ENCODE results near the gene GPR68. TPM values are rescaled to one million over a fixed set of nuclear protein-coding genes. Genes with fewer than 3 reads are reported as not detected.

The GPR68 gene
- total and polyA plus RNA-seq, 2 experiments from 2014 or later = 0.19 to 0.35 TPM

DNA sequence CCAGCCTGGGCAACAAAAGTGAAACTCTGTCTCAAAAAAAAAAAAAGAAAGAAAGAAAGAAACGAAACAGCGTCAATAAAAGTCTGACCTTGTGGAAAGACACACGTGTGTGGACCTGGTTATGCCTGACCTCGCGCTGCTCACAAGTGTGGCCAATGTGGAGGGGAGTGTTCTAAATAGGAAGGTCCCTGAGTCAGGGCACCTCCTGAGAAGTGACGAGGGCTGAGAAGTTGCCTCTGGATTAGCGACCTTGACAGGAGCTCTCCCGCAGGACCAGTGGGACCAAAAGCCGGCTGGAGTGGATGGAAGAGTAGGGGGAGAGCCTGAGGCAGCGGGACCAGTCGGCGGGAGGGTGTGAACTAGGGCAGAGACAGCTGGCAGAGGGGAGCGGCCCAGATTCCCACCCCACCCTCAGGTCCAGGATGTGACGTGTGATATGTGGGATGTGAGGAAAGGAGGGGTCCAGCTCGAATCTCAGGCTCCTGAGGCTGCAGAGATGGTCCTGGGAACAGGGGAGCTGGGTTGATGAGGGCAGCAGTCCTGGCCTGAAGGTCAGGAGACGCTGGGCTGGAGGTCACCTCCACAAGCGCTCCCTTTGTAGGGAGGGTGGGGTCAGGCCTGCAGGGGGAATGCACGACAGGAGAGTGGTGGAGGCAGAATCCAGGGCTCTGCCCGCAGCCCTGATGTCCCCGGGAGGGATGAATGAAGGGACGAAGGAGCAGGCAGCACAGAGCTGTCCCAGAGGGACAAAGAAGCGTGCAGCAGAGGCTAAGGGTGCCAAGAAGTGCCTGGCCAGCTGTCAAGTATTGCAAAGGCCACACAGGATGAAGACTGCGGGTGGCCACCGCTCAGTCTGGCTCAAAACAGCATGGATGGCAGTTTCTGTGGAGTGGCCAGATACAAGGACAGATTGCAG, 24.8 kb upstream of the GPR68 start (continued):
- TF ChIP-seq, protein P1, sequence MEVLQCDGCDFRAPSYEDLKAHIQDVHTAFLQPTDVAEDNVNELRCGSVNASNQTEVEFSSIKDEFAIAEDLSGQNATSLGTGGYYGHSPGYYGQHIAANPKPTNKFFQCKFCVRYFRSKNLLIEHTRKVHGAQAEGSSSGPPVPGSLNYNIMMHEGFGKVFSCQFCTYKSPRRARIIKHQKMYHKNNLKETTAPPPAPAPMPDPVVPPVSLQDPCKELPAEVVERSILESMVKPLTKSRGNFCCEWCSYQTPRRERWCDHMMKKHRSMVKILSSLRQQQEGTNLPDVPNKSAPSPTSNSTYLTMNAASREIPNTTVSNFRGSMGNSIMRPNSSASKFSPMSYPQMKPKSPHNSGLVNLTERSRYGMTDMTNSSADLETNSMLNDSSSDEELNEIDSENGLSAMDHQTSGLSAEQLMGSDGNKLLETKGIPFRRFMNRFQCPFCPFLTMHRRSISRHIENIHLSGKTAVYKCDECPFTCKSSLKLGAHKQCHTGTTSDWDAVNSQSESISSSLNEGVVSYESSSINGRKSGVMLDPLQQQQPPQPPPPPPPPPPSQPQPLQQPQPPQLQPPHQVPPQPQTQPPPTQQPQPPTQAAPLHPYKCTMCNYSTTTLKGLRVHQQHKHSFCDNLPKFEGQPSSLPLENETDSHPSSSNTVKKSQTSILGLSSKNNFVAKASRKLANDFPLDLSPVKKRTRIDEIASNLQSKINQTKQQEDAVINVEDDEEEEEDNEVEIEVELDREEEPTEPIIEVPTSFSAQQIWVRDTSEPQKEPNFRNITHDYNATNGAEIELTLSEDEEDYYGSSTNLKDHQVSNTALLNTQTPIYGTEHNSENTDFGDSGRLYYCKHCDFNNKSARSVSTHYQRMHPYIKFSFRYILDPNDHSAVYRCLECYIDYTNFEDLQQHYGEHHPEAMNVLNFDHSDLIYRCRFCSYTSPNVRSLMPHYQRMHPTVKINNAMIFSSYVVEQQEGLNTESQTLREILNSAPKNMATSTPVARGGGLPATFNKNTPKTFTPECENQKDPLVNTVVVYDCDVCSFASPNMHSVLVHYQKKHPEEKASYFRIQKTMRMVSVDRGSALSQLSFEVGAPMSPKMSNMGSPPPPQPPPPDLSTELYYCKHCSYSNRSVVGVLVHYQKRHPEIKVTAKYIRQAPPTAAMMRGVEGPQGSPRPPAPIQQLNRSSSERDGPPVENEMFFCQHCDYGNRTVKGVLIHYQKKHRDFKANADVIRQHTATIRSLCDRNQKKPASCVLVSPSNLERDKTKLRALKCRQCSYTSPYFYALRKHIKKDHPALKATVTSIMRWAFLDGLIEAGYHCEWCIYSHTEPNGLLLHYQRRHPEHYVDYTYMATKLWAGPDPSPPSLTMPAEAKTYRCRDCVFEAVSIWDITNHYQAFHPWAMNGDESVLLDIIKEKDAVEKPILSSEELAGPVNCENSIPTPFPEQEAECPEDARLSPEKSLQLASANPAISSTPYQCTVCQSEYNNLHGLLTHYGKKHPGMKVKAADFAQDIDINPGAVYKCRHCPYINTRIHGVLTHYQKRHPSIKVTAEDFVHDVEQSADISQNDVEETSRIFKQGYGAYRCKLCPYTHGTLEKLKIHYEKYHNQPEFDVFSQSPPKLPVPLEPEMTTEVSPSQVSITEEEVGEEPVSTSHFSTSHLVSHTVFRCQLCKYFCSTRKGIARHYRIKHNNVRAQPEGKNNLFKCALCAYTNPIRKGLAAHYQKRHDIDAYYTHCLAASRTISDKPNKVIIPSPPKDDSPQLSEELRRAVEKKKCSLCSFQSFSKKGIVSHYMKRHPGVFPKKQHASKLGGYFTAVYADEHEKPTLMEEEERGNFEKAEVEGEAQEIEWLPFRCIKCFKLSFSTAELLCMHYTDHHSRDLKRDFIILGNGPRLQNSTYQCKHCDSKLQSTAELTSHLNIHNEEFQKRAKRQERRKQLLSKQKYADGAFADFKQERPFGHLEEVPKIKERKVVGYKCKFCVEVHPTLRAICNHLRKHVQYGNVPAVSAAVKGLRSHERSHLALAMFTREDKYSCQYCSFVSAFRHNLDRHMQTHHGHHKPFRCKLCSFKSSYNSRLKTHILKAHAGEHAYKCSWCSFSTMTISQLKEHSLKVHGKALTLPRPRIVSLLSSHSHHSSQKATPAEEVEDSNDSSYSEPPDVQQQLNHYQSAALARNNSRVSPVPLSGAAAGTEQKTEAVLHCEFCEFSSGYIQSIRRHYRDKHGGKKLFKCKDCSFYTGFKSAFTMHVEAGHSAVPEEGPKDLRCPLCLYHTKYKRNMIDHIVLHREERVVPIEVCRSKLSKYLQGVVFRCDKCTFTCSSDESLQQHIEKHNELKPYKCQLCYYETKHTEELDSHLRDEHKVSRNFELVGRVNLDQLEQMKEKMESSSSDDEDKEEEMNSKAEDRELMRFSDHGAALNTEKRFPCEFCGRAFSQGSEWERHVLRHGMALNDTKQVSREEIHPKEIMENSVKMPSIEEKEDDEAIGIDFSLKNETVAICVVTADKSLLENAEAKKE (CRISPR knock-in tag; IDR thresholded peaks at IDR 0.05) = no peak
- TF ChIP-seq NANOG (IDR thresholded peaks at IDR 0.05; ENCODE audit: borderline replicate concordance) (no peak), ZNF114 (CRISPR knock-in tag; IDR thresholded peaks at IDR 0.05) (no peak), ZNF331 (CRISPR knock-in tag; IDR thresholded peaks at IDR 0.05; ENCODE audit: low read depth) (no peak), JUNB (IDR thresholded peaks at IDR 0.05; ENCODE audit: unreplicated experiment) (no peak)
- TF ChIP-seq, protein P2, sequence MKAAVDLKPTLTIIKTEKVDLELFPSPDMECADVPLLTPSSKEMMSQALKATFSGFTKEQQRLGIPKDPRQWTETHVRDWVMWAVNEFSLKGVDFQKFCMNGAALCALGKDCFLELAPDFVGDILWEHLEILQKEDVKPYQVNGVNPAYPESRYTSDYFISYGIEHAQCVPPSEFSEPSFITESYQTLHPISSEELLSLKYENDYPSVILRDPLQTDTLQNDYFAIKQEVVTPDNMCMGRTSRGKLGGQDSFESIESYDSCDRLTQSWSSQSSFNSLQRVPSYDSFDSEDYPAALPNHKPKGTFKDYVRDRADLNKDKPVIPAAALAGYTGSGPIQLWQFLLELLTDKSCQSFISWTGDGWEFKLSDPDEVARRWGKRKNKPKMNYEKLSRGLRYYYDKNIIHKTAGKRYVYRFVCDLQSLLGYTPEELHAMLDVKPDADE (IDR thresholded peaks at IDR 0.05) = no peak
- TF ChIP-seq, protein P3, sequence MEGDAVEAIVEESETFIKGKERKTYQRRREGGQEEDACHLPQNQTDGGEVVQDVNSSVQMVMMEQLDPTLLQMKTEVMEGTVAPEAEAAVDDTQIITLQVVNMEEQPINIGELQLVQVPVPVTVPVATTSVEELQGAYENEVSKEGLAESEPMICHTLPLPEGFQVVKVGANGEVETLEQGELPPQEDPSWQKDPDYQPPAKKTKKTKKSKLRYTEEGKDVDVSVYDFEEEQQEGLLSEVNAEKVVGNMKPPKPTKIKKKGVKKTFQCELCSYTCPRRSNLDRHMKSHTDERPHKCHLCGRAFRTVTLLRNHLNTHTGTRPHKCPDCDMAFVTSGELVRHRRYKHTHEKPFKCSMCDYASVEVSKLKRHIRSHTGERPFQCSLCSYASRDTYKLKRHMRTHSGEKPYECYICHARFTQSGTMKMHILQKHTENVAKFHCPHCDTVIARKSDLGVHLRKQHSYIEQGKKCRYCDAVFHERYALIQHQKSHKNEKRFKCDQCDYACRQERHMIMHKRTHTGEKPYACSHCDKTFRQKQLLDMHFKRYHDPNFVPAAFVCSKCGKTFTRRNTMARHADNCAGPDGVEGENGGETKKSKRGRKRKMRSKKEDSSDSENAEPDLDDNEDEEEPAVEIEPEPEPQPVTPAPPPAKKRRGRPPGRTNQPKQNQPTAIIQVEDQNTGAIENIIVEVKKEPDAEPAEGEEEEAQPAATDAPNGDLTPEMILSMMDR (conservative IDR thresholded peaks at IDR 0.05; ENCODE audit: low read depth in 2 of 2) = no peak
- TF ChIP-seq, protein P4, sequence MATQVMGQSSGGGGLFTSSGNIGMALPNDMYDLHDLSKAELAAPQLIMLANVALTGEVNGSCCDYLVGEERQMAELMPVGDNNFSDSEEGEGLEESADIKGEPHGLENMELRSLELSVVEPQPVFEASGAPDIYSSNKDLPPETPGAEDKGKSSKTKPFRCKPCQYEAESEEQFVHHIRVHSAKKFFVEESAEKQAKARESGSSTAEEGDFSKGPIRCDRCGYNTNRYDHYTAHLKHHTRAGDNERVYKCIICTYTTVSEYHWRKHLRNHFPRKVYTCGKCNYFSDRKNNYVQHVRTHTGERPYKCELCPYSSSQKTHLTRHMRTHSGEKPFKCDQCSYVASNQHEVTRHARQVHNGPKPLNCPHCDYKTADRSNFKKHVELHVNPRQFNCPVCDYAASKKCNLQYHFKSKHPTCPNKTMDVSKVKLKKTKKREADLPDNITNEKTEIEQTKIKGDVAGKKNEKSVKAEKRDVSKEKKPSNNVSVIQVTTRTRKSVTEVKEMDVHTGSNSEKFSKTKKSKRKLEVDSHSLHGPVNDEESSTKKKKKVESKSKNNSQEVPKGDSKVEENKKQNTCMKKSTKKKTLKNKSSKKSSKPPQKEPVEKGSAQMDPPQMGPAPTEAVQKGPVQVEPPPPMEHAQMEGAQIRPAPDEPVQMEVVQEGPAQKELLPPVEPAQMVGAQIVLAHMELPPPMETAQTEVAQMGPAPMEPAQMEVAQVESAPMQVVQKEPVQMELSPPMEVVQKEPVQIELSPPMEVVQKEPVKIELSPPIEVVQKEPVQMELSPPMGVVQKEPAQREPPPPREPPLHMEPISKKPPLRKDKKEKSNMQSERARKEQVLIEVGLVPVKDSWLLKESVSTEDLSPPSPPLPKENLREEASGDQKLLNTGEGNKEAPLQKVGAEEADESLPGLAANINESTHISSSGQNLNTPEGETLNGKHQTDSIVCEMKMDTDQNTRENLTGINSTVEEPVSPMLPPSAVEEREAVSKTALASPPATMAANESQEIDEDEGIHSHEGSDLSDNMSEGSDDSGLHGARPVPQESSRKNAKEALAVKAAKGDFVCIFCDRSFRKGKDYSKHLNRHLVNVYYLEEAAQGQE (IDR thresholded peaks at IDR 0.05; ENCODE audit: unreplicated experiment) = no peak

All from GM23338 (cell line).